ENCODE results near the gene BCAS4. TPM values are rescaled to one million over a fixed set of nuclear protein-coding genes. Genes with fewer than 3 reads are reported as not detected.

The BCAS4 gene
- total RNA-seq, 2 donors from 2014 or later, result 6.7 to 15.0 TPM

DNA sequence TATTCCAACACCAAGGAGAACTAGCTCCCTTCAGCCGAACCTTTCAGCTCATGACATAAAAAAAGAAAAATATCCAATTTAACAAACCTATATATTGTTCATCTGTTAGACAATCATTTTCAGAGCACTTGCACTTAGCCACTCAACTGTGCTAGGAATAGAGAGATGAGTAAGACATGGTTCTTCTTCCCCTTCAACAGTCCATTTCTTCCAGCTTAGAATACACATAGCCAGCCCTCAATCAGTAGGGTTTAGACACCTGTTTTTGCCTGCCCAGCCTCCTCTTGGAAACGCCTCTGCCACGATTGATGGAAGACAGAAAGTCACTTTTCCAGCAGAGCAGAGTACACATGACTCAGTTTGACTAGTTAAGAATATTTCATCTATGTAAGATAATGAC is 114.6 kb downstream of the BCAS4 start:
- H3K9me3 Mint-ChIP-seq, result no peaks in the 10 kb centered on the region
- H3K27me3 Mint-ChIP-seq, result no peaks in the 10 kb centered on the region
- H3K27ac Mint-ChIP-seq, result peak overlapping the region in 1 of 2 donors; percentile 10
- peaks cover 53% of the 10 kb centered on the region in 2 donors for H3K4me1 Mint-ChIP-seq (ENCODE audit: low read depth in 2 of 2)
- H3K36me3 Mint-ChIP-seq, result no peaks in the 10 kb centered on the region
- no peak for DNase-seq (ENCODE audit: low spot score)
- H3K4me3 Mint-ChIP-seq, result no peak overlapping the region
- ATAC-seq, result no peak

DNA sequence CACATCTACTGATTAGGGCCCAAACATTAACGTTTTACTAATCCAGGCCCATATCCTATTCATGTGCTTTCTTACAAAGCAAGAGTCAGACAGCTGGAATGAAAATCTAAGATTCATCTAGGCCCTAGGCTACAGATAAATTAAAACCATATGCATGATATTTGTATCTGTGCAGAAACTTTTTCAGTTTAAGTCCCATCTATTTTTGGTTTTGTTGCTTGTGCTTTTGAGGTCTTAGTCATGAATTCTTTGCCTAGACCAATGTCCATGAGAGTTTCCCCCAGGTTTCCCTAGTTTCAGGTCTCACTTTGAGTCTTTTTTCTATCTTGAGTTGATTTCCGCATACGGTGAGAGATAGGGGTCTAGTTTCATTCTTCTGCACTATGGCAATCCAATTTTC is 116.2 kb downstream of the BCAS4 start:
- peak overlapping the region; percentile 30 to 42 for H3K27ac Mint-ChIP-seq
- DNase-seq (ENCODE audit: low spot score), result no peak
- H3K4me1 Mint-ChIP-seq (ENCODE audit: low read depth in 2 of 2), result peaks cover 57 to 64% of the 10 kb centered on the region in 2 donors
- no peaks in the 10 kb centered on the region for H3K27me3 Mint-ChIP-seq
- H3K36me3 Mint-ChIP-seq, result no peaks in the 10 kb centered on the region
- no peaks in the 10 kb centered on the region for H3K9me3 Mint-ChIP-seq
- no peak overlapping the region for H3K4me3 Mint-ChIP-seq
- ATAC-seq, result no peak

DNA sequence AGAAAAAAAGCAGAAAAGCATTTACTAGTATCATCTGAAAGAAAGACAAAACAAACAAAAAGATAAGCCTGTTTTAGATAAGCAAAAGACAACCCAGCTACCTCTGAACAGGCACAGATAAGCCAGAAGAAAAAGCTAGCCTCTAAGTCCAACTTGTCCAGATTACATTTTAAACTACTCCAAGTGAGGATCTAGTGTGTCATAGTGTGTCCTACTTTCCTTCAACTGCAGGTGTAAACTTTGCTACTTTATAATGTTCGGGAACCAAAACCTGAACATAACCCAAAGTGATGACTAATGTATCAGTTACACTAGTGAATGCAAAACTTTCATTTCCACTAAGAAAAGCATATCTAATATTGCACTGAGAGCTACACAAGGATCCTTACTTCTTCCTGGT is 116.9 kb downstream of the BCAS4 start:
- peak overlapping the region; percentile 30 to 42 for H3K27ac Mint-ChIP-seq
- no peaks in the 10 kb centered on the region for H3K36me3 Mint-ChIP-seq
- H3K4me1 Mint-ChIP-seq (ENCODE audit: low read depth in 2 of 2), result peaks cover 58 to 68% of the 10 kb centered on the region in 2 donors
- no peaks in the 10 kb centered on the region for H3K27me3 Mint-ChIP-seq
- DNase-seq (ENCODE audit: low spot score) (no peak), ATAC-seq (no peak)
- H3K4me3 Mint-ChIP-seq, result peak overlapping the region; percentile 9
- H3K9me3 Mint-ChIP-seq, result no peaks in the 10 kb centered on the region

DNA sequence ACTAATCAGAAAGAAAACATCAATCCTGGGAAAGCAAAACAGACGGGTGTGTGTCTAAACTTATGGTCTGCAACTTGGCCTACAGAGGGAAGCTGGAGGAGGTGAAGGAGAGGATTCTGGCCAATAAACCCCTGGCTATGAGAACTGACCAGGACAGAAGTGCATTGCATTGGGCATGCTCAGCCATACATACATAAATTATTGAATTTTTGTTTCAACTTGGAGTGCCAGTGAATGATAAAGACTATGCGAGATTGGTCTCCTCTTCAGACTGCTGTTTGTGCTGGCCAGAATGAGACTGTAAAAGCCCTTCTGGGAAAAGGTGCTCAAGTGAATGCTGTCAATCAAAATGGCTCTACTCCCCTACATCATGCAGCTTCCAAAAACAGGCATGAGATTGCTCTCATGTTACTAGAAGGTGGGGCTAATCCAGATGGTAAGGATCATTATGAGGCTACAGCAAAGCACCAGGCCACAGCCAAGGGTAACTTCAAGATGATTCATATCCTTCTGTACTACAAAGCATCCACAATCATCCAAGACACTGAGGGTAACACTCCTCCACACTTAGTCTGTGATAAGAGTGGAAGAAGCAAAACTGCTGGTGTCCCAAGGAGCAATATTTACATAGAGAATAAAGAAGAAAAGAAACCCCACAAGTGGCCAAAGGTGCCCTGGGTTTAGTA is 119.0 kb downstream of the BCAS4 start:
- H3K4me1 Mint-ChIP-seq (ENCODE audit: low read depth in 2 of 2), result peaks cover 64 to 78% of the 10 kb centered on the region in 2 donors
- no peaks in the 10 kb centered on the region for H3K27me3 Mint-ChIP-seq
- H3K27ac Mint-ChIP-seq, result peak overlapping the region; percentile 6 to 34
- H3K9me3 Mint-ChIP-seq, result no peaks in the 10 kb centered on the region
- no peak overlapping the region for H3K4me3 Mint-ChIP-seq
- H3K36me3 Mint-ChIP-seq, result no peaks in the 10 kb centered on the region
- peak; percentile 83 to 95 for ATAC-seq
- no peak for DNase-seq (ENCODE audit: low spot score)

DNA sequence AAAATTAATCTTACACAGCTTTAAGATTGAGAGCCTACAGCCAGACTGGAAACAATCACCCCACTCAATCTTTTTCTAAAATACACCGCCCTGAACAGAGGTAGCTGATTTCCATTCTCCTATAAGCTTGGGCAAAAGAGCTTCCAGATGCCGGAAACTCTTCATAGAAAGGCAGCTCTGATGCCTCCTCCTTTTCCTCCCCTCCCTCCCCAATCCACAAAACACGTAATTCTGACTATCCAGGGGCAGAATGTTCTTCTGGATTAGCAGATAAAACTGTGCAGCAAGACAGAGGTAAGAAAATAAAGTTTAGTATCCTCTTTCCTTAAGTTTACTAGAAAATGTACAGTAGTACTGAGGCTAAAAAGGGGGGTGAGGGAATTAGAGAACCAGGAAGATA is 120.6 kb downstream of the BCAS4 start:
- H3K4me1 Mint-ChIP-seq (ENCODE audit: low read depth in 2 of 2), result peaks cover 60 to 74% of the 10 kb centered on the region in 2 donors
- no peaks in the 10 kb centered on the region for H3K36me3 Mint-ChIP-seq
- no peaks in the 10 kb centered on the region for H3K9me3 Mint-ChIP-seq
- H3K4me3 Mint-ChIP-seq, result no peak overlapping the region
- ATAC-seq, result no peak
- H3K27ac Mint-ChIP-seq, result peak overlapping the region; percentile 6 to 34
- no peak for DNase-seq (ENCODE audit: low spot score)
- H3K27me3 Mint-ChIP-seq, result no peaks in the 10 kb centered on the region

DNA sequence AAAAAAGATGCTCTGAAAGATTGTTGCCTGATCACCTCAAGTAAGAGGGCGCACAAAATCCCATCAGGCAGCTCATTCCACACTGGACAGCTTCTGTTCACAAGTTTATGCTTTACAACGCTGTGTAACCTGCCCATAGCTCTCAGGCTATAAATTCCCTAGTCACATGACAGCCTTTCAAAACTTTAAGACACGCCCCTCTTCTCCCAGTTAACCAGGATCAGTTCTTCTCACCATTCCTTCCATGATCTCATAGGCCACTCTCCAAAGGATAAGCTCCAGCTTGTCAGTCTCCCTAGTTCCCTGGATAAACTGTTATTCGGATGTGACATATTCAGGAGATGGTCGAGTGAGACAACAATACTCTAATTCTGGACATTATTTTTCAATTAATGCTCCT is 121.4 kb downstream of the BCAS4 start:
- Mint-ChIP-seq H3K4me3 (no peak overlapping the region), H3K27me3 (no peaks in the 10 kb centered on the region), H3K27ac (peak overlapping the region; percentile 40 to 77), H3K36me3 (no peaks in the 10 kb centered on the region), H3K4me1 (ENCODE audit: low read depth in 2 of 2) (peaks cover 57 to 76% of the 10 kb centered on the region in 2 donors), H3K9me3 (no peaks in the 10 kb centered on the region)
- DNase-seq (ENCODE audit: low spot score) (no peak), ATAC-seq (no peak)

DNA sequence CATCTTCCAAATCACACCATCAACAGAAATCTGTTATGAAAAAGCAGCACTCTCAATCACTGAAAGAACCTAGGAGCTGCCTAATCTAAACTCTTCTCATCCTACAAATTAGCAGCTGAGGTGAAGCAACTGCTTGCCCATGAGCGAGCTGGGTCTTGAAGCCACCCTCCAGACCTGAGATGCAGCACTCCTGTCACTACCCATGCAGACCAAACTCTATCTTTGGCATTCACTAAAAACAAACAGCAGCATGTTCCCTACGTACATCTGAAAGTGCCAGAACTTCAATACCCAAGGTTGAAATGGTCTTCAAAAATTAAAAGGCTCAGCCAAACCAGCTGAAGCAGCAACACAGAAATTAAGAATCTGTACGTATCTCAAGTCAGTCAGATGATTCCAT is 122.1 kb downstream of the BCAS4 start:
- Mint-ChIP-seq H3K9me3 (no peaks in the 10 kb centered on the region), H3K36me3 (no peaks in the 10 kb centered on the region), H3K27me3 (no peaks in the 10 kb centered on the region), H3K4me1 (ENCODE audit: low read depth in 2 of 2) (peaks cover 57 to 76% of the 10 kb centered on the region in 2 donors), H3K27ac (peak overlapping the region; percentile 40 to 77), H3K4me3 (no peak overlapping the region)
- no peak for DNase-seq (ENCODE audit: low spot score)
- no peak for ATAC-seq

DNA sequence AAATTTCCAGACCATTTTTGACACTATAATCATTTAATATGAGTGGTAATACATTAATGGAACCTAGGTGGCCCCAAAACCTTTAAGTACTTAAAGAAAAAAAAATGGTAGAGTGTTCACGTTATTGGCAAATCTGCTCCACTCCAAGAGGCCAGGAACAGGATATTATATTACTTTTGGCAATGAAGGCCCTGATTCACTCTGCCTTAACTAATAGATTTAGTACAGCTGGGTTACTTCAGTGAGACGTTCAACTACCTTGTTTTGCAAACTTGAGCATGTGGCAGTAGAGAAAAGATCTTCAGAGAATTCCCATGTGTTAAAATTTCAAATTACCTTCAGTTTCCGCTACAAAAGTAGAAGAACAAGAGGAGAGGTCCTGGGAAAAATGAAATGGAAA is 123.5 kb downstream of the BCAS4 start:
- Mint-ChIP-seq H3K27ac (no peak overlapping the region), H3K9me3 (no peaks in the 10 kb centered on the region), H3K4me3 (no peak overlapping the region), H3K27me3 (no peaks in the 10 kb centered on the region), H3K36me3 (no peaks in the 10 kb centered on the region), H3K4me1 (ENCODE audit: low read depth in 2 of 2) (peaks cover 57 to 78% of the 10 kb centered on the region in 2 donors)
- ATAC-seq (no peak), DNase-seq (ENCODE audit: low spot score) (no peak)

DNA sequence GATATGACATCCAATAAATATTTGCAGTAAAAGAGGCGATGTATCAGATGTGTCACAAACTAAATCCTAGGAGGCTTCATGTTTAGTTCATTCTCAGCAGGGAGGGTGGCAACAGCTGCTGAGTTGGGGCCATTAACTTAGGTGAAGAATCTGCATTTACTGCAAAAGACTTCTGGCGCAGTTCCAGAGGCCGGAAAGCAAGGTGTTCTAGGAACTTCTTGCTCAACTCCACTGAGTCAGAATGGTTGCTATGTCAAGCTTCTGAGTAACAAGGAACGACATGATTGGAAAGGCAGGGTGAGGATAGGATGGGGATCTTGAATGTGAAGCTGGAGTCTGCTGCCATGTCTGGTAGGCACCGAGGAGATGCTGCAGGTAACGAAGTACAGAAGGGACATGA is 124.7 kb downstream of the BCAS4 start:
- H3K36me3 Mint-ChIP-seq, result no peaks in the 10 kb centered on the region
- no peaks in the 10 kb centered on the region for H3K9me3 Mint-ChIP-seq
- peak overlapping the region in 1 of 2 donors; percentile 78 for H3K27ac Mint-ChIP-seq
- peaks cover 47 to 67% of the 10 kb centered on the region in 2 donors for H3K4me1 Mint-ChIP-seq (ENCODE audit: low read depth in 2 of 2)
- no peak overlapping the region for H3K4me3 Mint-ChIP-seq
- ATAC-seq, result no peak
- no peaks in the 10 kb centered on the region for H3K27me3 Mint-ChIP-seq
- no peak for DNase-seq (ENCODE audit: low spot score)

DNA sequence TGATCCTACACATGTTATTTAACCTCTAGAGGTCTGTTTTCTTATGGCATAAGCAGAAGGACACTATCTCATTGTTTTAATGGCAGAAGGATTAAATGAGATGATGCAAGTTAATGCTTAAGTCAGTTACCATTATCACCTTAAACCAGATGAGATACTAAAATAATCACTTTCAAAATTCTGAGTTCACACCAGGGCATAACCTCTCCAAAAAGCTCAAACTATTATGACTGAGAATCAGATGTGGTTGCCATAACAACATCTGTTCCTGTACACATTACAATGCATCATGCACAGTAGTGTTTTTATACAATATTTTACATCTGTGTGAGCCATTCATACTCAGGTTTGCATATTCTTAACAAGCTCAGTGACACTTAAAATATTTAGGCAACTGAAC is 126.1 kb downstream of the BCAS4 start:
- no peaks in the 10 kb centered on the region for H3K9me3 Mint-ChIP-seq
- no peak overlapping the region for H3K4me3 Mint-ChIP-seq
- H3K27me3 Mint-ChIP-seq, result no peaks in the 10 kb centered on the region
- no peaks in the 10 kb centered on the region for H3K36me3 Mint-ChIP-seq
- H3K4me1 Mint-ChIP-seq (ENCODE audit: low read depth in 2 of 2), result peaks cover 51 to 69% of the 10 kb centered on the region in 2 donors
- H3K27ac Mint-ChIP-seq, result peak overlapping the region; percentile 34 to 68
- peak in 1 of 2 donors; percentile 66 for ATAC-seq
- DNase-seq (ENCODE audit: low spot score), result no peak

DNA sequence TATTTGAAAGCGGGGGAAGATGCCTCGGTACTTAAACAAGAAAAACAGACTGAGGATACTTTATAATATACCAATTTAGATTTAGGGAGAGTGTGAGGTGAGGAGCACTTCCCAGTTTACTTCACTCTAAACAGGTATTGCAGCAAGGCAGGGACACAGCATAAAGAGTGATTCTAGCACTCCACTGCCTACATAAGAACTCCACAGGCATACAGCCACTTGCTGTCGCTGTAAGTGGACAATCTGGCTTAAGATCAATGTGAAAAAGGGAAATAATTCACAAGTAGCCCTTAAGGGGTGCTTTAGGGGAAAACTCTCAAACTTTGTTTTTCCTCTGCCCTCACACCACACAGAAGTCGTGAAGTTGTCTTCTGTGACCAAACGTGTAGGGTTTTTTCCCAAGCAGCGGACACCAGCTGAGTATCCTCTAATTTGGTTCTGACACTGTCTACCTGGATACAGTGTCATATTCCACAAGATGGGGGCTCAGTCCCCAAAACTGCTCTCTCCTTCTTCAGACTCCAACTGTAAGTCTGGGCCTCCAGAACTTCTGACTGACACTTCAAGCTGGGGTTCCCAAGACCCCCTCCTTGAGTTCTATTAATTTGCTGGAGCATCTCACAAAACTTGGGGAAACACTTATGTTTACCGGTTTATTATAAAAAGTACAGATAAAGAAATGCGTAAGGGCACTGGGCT is 127.1 kb downstream of the BCAS4 start:
- H3K27ac Mint-ChIP-seq, result peak overlapping the region; percentile 34 to 68
- DNase-seq (ENCODE audit: low spot score) (no peak), ATAC-seq (no peak)
- peaks cover 44 to 60% of the 10 kb centered on the region in 2 donors for H3K4me1 Mint-ChIP-seq (ENCODE audit: low read depth in 2 of 2)
- no peaks in the 10 kb centered on the region for H3K27me3 Mint-ChIP-seq
- no peak overlapping the region for H3K4me3 Mint-ChIP-seq
- no peaks in the 10 kb centered on the region for H3K36me3 Mint-ChIP-seq
- no peaks in the 10 kb centered on the region for H3K9me3 Mint-ChIP-seq

DNA sequence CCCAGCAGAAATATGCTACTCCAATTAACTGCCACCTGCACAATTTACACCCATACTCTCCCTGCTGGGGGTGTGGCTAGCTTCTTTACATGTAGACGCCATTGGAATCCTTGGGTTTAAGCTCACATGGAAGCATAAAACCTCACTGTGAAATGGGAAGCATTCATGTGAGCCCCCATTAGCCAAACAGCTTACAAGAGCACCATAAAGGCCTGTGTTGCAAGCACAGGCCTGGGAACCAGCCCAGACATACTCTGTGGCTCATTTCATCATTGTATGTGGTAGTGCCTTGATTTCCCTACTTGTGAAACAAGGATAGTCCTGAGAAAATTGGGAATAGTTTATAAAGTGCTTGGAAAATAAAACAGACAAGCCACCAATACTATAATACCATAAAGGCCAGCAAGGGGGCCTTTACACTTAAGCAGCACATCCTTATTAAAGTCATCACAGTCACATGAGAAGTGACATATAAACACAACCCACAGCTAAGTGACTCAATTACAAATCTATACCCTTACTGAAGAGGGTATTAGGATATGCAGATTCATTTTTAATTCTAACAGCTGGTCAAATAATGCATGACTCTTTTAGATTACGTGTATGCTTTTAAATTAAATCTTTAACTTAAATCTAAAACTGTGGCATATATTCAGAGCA is 129.5 kb downstream of the BCAS4 start:
- H3K4me1 Mint-ChIP-seq (ENCODE audit: low read depth in 2 of 2), result peaks cover 42 to 66% of the 10 kb centered on the region in 2 donors
- H3K36me3 Mint-ChIP-seq, result peaks cover 13% of the 10 kb centered on the region
- DNase-seq (ENCODE audit: low spot score) (no peak), ATAC-seq (no peak)
- H3K27ac Mint-ChIP-seq, result peak overlapping the region in 1 of 2 donors; percentile 23
- no peaks in the 10 kb centered on the region for H3K27me3 Mint-ChIP-seq
- no peak overlapping the region for H3K4me3 Mint-ChIP-seq
- no peaks in the 10 kb centered on the region for H3K9me3 Mint-ChIP-seq

DNA sequence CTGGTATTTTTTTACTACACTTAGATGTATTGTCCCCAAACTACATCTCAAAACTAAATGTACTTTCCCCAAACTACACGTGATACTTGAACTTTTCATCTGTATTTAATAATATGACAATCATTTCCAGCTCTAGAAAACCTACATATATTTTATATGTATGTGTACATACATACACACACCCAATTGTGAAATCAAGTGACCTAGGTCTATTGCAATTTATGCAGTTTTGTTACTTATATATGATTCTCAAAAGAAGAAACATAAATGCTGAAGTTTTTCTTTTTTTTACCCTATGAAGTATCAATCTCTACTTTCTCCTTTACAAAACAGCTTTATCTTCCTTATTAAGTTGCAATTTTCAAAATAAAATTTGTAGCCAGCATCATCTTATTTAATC is 131.7 kb downstream of the BCAS4 start:
- H3K9me3 Mint-ChIP-seq, result no peaks in the 10 kb centered on the region
- DNase-seq (ENCODE audit: low spot score) (no peak), ATAC-seq (no peak)
- peaks cover 39 to 59% of the 10 kb centered on the region in 2 donors for H3K4me1 Mint-ChIP-seq (ENCODE audit: low read depth in 2 of 2)
- no peak overlapping the region for H3K4me3 Mint-ChIP-seq
- peak overlapping the region in 1 of 2 donors; percentile 65 for H3K27ac Mint-ChIP-seq
- H3K27me3 Mint-ChIP-seq, result no peaks in the 10 kb centered on the region
- peaks cover 22% of the 10 kb centered on the region for H3K36me3 Mint-ChIP-seq

Measured in natural killer cell treated with Interleukin-12 subunit alpha and Interleukin-12 subunit beta and Interleukin-15 and Interleukin-18, amount 100 ng/mL, for 72 hours (primary cell).